SU-DHL-6 (cell line): ENCODE data around the gene GKN2.

Experiments used
- H2AFZ ChIP-seq: fragments of 200-600 bp; sonication (generic); 2 replicates; pipeline ENCODE4 v1.6.1; 2014; ENCODE audit warnings: low read depth, mild to moderate bottlenecking, moderate library complexity, mixed read lengths, antibody characterized with exemption, low read length; ENCODE audit not compliant: severe bottlenecking
- H3F3A ChIP-seq: fragments of 200-600 bp; shearing (Covaris generic); 2 replicates; pipeline ENCODE4 v1.6.0; 2016; ENCODE audit warnings: antibody characterized with exemption, mild to moderate bottlenecking; ENCODE audit not compliant: insufficient read depth
- H3K27ac ChIP-seq: fragments of 200-600 bp; sonication (generic); 2 replicates; pipeline ENCODE4 v1.5.1; 2016; ENCODE audit warnings: low read depth, mild to moderate bottlenecking, low read length, moderate library complexity, mixed read lengths
- H3K27me3 ChIP-seq: fragments of 200-600 bp; sonication (generic), shearing (Covaris generic); 2 replicates; pipeline ENCODE4 v1.6.0; 2014; ENCODE audit warnings: mild to moderate bottlenecking, low read length
- H3K36me3 ChIP-seq: fragments of 200-600 bp; sonication (generic); 2 replicates; pipeline ENCODE4 v1.6.1; 2014; ENCODE audit warnings: mild to moderate bottlenecking, low read length, mixed read lengths
- H3K4me2 ChIP-seq: fragments of 300-600, 200-600 bp; shearing (Covaris generic), sonication (generic); 2 replicates; pipeline ENCODE4 v1.6.0; 2014; ENCODE audit warnings: low read length, low read depth, mild to moderate bottlenecking; ENCODE audit not compliant: poor library complexity, severe bottlenecking
- H3K4me3 ChIP-seq: fragments of 200-600 bp; sonication (generic); 2 replicates; pipeline ENCODE4 v1.5.1; 2014; ENCODE audit warnings: antibody characterized with exemption, low read length, mild to moderate bottlenecking, mixed read lengths; ENCODE audit not compliant: insufficient read depth, poor library complexity, severe bottlenecking
- H3K79me2 ChIP-seq: fragments of 200-600 bp; sonication (generic); 2 replicates; pipeline ENCODE4 v1.6.1; 2014; ENCODE audit warnings: mild to moderate bottlenecking, low read length, moderate library complexity; ENCODE audit not compliant: insufficient read depth
- H3K9ac ChIP-seq: fragments of 200-600 bp; sonication (generic); 2 replicates; pipeline ENCODE4 v1.7.0; 2014; ENCODE audit warnings: mild to moderate bottlenecking, low read length
- H3K9me2 ChIP-seq: fragments of 200-600 bp; sonication (generic); replicated peaks from 2 replicates; pipeline ENCODE4 v1.6.1; 2014; ENCODE audit warnings: low read length; ENCODE audit not compliant: insufficient read depth
- H3K9me3 ChIP-seq: fragments of 200-600 bp; sonication (generic); 2 replicates; pipeline ENCODE4 v1.6.1; 2014; ENCODE audit warnings: low read length, mixed read lengths; ENCODE audit not compliant: insufficient read depth
- H4K20me1 ChIP-seq: fragments of 200-600 bp; sonication (generic); 2 replicates; pipeline ENCODE4 v1.6.1; 2014; ENCODE audit warnings: low read depth, mild to moderate bottlenecking, antibody characterized with exemption, low read length, moderate library complexity, mixed read lengths
- EZH2phosphoT487 ChIP-seq: fragments of 200-600 bp; sonication (generic), shearing (Covaris generic); conservative IDR thresholded peaks from 2 replicates; pipeline ENCODE4 v1.6.1; 2018; ENCODE audit warnings: mild to moderate bottlenecking, antibody characterized with exemption, low read length, moderate library complexity, mixed read lengths
- TF ChIP-seq, protein P1 (sequence below): fragments of 200-600 bp; sonication (generic); IDR thresholded peaks from one replicate; pipeline ENCODE4 v1.5.1; 2017; ENCODE audit warnings: antibody characterized with exemption, mild to moderate bottlenecking, low read length, moderate library complexity; ENCODE audit not compliant: insufficient read depth, poor library complexity, severe bottlenecking

GKN2 gene

GRCh38 chr2:68932402-68932801, 20.3 kb downstream of the GKN2 start:
- no peaks in the 10 kb centered on the region for H3K27me3 ChIP-seq
- no peak overlapping the region for H3K9ac ChIP-seq
- H3K4me3 ChIP-seq: no peak overlapping the region
- no peak overlapping the region for H3K27ac ChIP-seq
- H3K79me2 ChIP-seq: no peaks in the 10 kb centered on the region
- no peak overlapping the region for H2AFZ ChIP-seq
- H3K9me2 ChIP-seq: no peaks in the 10 kb centered on the region
- H4K20me1 ChIP-seq: no peaks in the 10 kb centered on the region
- H3K4me2 ChIP-seq: no peak overlapping the region
- TF ChIP-seq EZH2phosphoT487: no peak
- TF ChIP-seq, protein P1, sequence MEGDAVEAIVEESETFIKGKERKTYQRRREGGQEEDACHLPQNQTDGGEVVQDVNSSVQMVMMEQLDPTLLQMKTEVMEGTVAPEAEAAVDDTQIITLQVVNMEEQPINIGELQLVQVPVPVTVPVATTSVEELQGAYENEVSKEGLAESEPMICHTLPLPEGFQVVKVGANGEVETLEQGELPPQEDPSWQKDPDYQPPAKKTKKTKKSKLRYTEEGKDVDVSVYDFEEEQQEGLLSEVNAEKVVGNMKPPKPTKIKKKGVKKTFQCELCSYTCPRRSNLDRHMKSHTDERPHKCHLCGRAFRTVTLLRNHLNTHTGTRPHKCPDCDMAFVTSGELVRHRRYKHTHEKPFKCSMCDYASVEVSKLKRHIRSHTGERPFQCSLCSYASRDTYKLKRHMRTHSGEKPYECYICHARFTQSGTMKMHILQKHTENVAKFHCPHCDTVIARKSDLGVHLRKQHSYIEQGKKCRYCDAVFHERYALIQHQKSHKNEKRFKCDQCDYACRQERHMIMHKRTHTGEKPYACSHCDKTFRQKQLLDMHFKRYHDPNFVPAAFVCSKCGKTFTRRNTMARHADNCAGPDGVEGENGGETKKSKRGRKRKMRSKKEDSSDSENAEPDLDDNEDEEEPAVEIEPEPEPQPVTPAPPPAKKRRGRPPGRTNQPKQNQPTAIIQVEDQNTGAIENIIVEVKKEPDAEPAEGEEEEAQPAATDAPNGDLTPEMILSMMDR: no peak
- H3K36me3 ChIP-seq: no peaks in the 10 kb centered on the region
- H3K9me3 ChIP-seq: no peaks in the 10 kb centered on the region
- no peaks in the 10 kb centered on the region for H3F3A ChIP-seq

DNA sequence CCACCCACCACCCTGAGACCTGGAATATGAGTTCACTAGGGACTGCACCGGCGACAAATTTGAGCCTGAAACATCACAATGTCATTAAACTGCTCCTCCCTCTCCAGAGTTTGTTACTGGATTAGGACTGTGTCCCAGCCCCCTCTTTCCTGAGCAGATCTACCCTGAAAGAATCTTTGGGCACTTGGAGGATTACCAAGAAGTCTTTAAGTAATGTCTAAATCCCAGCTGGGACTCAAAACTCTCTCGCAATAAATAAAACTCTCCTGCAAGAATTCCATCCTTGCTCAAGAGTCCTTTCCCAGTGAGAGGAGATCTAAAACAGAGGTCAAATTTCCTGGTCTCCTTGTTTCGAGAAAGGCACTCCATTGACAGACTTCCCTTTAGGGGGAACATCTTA, 20.9 kb downstream of the GKN2 start:
- Histone ChIP-seq H3F3A (no peaks in the 10 kb centered on the region), H3K9me3 (no peaks in the 10 kb centered on the region), H2AFZ (no peak overlapping the region), H3K4me3 (no peak overlapping the region), H4K20me1 (no peaks in the 10 kb centered on the region), H3K27ac (no peak overlapping the region), H3K36me3 (no peaks in the 10 kb centered on the region), H3K27me3 (no peaks in the 10 kb centered on the region), H3K79me2 (no peaks in the 10 kb centered on the region), H3K9ac (no peak overlapping the region), H3K9me2 (no peaks in the 10 kb centered on the region), H3K4me2 (no peak overlapping the region)
- TF ChIP-seq, protein P1: no peak
- TF ChIP-seq EZH2phosphoT487: no peak

DNA sequence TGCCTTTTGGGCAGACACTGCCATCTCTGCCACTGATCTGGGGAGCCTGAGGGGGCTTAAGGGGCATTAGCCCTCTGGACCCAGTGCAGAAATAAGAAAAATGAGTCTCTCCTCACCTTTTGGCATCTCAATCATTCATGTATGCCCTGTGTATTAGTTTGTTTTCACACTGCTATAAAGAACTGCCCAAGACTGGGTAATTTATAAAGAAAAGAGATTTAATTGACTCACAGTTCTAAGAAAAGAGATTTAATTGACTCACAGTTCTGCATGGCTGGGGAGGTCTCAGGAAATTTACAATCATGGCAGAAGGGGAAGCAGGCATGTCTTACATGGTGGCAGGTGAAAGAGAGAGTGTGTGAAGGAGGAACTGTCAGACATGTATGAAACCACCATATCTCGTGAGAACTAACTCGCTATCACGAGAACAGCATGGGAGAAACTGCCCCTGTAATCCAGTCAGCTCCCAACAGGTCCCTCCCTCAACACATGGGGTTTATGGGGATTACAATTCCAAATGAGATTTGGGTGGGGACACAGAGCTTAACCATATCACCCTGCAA, 21.5 kb downstream of the GKN2 start:
- Histone ChIP-seq H3K9ac (no peak overlapping the region), H2AFZ (no peak overlapping the region), H3K79me2 (no peaks in the 10 kb centered on the region), H3K4me2 (no peak overlapping the region), H3F3A (no peaks in the 10 kb centered on the region), H3K27ac (no peak overlapping the region), H3K9me3 (no peaks in the 10 kb centered on the region), H4K20me1 (no peaks in the 10 kb centered on the region), H3K27me3 (no peaks in the 10 kb centered on the region), H3K36me3 (no peaks in the 10 kb centered on the region), H3K9me2 (no peaks in the 10 kb centered on the region), H3K4me3 (no peak overlapping the region)
- no peak for TF ChIP-seq EZH2phosphoT487
- TF ChIP-seq, protein P1: no peak
